ENCODE data around the gene MORC1. TPM values are rescaled to one million over a fixed set of nuclear protein-coding genes. Genes with fewer than 3 reads are reported as not detected.

The MORC1 gene
- total RNA-seq, 1 donor from 2014 or later, result not detected

DNA sequence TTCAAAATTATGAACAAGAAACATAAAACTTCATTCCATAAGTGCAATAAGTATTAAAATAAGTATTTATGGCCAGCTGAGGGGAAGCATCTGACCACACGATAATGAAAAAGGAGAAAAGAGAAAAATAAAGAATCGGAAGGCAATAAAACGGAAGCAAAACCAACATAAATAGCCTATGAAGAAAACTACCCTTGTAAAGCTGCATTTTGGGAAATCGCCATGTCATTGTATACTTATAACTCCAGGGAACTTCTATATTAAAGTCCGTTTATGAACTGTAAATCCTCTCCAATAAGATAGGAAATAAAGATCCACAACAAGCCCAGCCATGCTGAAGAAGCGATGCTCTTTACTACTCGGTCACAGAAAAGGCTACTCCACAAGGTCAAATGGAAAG, 47.7 kb downstream of the MORC1 start:
- DNase-seq (ENCODE audit: low read depth, low spot score), result no peak
- no peaks in the 10 kb centered on the region for H3K27me3 Mint-ChIP-seq (ENCODE audit: low read depth)
- no peaks in the 10 kb centered on the region for H3K4me1 Mint-ChIP-seq
- H3K36me3 Mint-ChIP-seq (ENCODE audit: low read depth), result no peaks in the 10 kb centered on the region
- H3K27ac Mint-ChIP-seq (ENCODE audit: unreplicated experiment), result no peak overlapping the region
- H3K9me3 Mint-ChIP-seq, result no peaks in the 10 kb centered on the region
- no peak for TF ChIP-seq CTCF (conservative IDR thresholded peaks at IDR 0.05)
- no peak overlapping the region for H3K4me3 Mint-ChIP-seq

DNA sequence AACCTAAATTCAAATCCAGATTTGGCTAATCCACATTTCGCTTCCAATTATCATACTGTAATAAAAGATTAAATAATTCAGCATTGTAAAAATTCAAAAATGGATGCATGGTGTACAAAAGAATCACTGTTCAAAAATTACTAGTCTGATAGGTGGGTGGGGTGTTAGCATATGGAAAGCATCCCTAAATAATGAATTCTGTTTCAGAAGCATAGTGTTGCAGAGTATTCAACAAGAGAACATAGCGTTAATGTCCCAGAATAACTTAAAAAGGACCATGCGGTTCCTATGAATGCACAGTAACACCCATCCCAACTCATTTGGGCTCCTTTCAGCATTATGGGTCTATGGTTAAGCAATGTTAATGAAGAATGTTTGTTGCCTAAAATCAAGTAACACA, 51.1 kb downstream of the MORC1 start:
- no peak for DNase-seq (ENCODE audit: low read depth, low spot score)
- no peaks in the 10 kb centered on the region for H3K4me1 Mint-ChIP-seq
- H3K27ac Mint-ChIP-seq (ENCODE audit: unreplicated experiment), result no peak overlapping the region
- H3K9me3 Mint-ChIP-seq, result no peaks in the 10 kb centered on the region
- no peak overlapping the region for H3K4me3 Mint-ChIP-seq
- no peaks in the 10 kb centered on the region for H3K36me3 Mint-ChIP-seq (ENCODE audit: low read depth)
- TF ChIP-seq CTCF (conservative IDR thresholded peaks at IDR 0.05), result no peak
- H3K27me3 Mint-ChIP-seq (ENCODE audit: low read depth), result no peaks in the 10 kb centered on the region

DNA sequence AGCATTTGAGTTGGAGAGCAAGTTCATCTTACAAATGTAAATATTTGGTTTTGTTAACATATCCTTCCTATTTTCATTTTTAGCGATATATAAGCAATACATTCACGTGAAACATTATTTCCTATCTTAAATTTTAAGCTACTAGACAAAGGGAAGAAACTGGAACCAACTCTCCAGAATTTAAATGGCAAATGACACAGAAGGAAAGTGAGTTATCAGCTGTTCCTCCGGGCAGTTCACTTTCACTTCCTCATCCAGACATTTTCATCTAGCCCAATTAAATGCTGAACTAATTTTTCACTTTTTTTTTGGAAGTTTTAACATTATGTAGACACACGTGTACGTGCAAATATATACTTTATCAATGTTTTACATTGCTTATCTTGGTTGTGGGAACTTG, 58.7 kb downstream of the MORC1 start:
- H3K27me3 Mint-ChIP-seq (ENCODE audit: low read depth), result no peaks in the 10 kb centered on the region

DNA sequence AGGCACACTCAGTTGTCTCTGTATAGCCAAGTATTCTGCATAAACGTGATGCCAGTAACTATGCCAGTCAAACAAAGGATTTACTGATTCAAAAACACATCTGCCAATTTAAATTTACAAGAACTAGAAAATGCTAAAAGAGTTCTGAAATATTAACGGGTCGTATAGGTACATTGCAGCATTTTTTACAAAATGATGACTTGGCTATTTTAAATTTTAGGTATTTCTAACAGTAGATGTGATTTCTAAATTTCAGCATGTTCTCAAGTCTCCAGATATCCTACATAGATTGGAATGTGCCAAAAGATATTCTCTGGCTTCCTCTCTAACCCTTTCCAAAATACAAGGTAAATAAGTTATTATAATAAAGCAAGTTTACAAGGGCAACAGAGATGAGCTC, 60.3 kb downstream of the MORC1 start:
- Mint-ChIP-seq H3K4me3 (no peak overlapping the region), H3K9me3 (no peaks in the 10 kb centered on the region), H3K36me3 (ENCODE audit: low read depth) (no peaks in the 10 kb centered on the region), H3K27ac (ENCODE audit: unreplicated experiment) (no peak overlapping the region), H3K27me3 (ENCODE audit: low read depth) (no peaks in the 10 kb centered on the region), H3K4me1 (no peaks in the 10 kb centered on the region)
- TF ChIP-seq CTCF (conservative IDR thresholded peaks at IDR 0.05), result no peak
- DNase-seq (ENCODE audit: low read depth, low spot score), result no peak

More for the DNA sequence above, 58.7 kb downstream of the MORC1 start:
- no peaks in the 10 kb centered on the region for H3K9me3 Mint-ChIP-seq
- no peaks in the 10 kb centered on the region for H3K4me1 Mint-ChIP-seq
- no peaks in the 10 kb centered on the region for H3K36me3 Mint-ChIP-seq (ENCODE audit: low read depth)
- DNase-seq (ENCODE audit: low read depth, low spot score), result no peak
- no peak overlapping the region for H3K4me3 Mint-ChIP-seq
- no peak for TF ChIP-seq CTCF (conservative IDR thresholded peaks at IDR 0.05)
- no peak overlapping the region for H3K27ac Mint-ChIP-seq (ENCODE audit: unreplicated experiment)

GRCh38 chr3:109057056-109057455, 60.9 kb downstream of the MORC1 start:
- DNase-seq (ENCODE audit: low read depth, low spot score), result no peak
- Mint-ChIP-seq H3K9me3 (no peaks in the 10 kb centered on the region), H3K27me3 (ENCODE audit: low read depth) (no peaks in the 10 kb centered on the region), H3K27ac (ENCODE audit: unreplicated experiment) (no peak overlapping the region), H3K4me3 (no peak overlapping the region), H3K4me1 (no peaks in the 10 kb centered on the region), H3K36me3 (ENCODE audit: low read depth) (no peaks in the 10 kb centered on the region)
- no peak for TF ChIP-seq CTCF (conservative IDR thresholded peaks at IDR 0.05)
